Naive thymus-derived CD4-positive, alpha-beta T cell (primary cell): ENCODE measurements around the gene RPS3. TPM values are rescaled to one million over a fixed set of nuclear protein-coding genes. Genes with fewer than 3 reads are reported as not detected.

Experiments used
- ATAC-seq: fragments of 150-1000 bp; cut with Tn5 transposase; 2 replicates; pipeline ENCODE4 v1.10.0; 2021; ENCODE audit warnings: mild to moderate bottlenecking, moderate library complexity
- CTCF ChIA-PET: fragments of 350-600 bp; sonication (Branson Sonifier 250); formaldehyde crosslinking; loops from one replicate; lab custom pipeline; 2021; ENCODE audit warnings: antibody characterized with exemption; lab: Charles Lee
- POLR2A ChIA-PET: fragments of 350-600 bp; sonication (Branson Sonifier 250); formaldehyde crosslinking; loops from one replicate; lab custom pipeline; 2021; ENCODE audit warnings: antibody characterized with exemption, inconsistent platforms; lab: Charles Lee
- DNase-seq, 9 donors: peaks; one replicate each; pipeline versions ENCODE4 v3.0.0 to v3.0.0-alpha.2; 2020 to 2022; ENCODE audit warnings: mixed read lengths in 1 of 9
- H3K27ac ChIP-seq: one replicate; pipeline ENCODE4 v1.7.0; 2013; ENCODE audit warnings: mild to moderate bottlenecking, low read depth, low read length, moderate library complexity
- H3K27me3 ChIP-seq, 2 donors: one replicate each; pipeline ENCODE4 v1.7.0; 2013; ENCODE audit warnings: low read length in 2 of 2, mild to moderate bottlenecking in 2 of 2, moderate library complexity in 2 of 2; ENCODE audit not compliant: control insufficient read depth in 2 of 2, insufficient read depth in 2 of 2
- H3K36me3 ChIP-seq, 3 experiments: 1 replicate in 2 of 3; 2 replicates in 1 of 3; pipeline ENCODE4 v1.7.0; 2013; ENCODE audit warnings: low read length in 3 of 3, mild to moderate bottlenecking in 3 of 3, moderate library complexity in 1 of 3; ENCODE audit not compliant: insufficient read depth in 3 of 3, control insufficient read depth in 2 of 3
- H3K4me1 ChIP-seq, 2 donors: one replicate each; pipeline ENCODE4 v1.7.0; 2013; ENCODE audit warnings: low read length in 2 of 2, mild to moderate bottlenecking in 2 of 2, moderate library complexity in 1 of 2; ENCODE audit not compliant: control insufficient read depth in 2 of 2, insufficient read depth in 2 of 2
- H3K4me3 ChIP-seq: 2 replicates; pipeline ENCODE4 v1.7.0; 2013; ENCODE audit warnings: mild to moderate bottlenecking, low read length
- H3K9me3 ChIP-seq, 3 experiments: 1 replicate in 2 of 3; 2 replicates in 1 of 3; pipeline ENCODE4 v1.7.0; 2013; ENCODE audit warnings: low read length in 3 of 3; ENCODE audit not compliant: control insufficient read depth in 2 of 3
- H3K27ac Mint-ChIP-seq, 9 donors: one replicate each; pipeline ENCODE4 v1.8.0; 2020 to 2022; ENCODE audit warnings: mixed read lengths in 9 of 9, mild to moderate bottlenecking in 8 of 9, moderate library complexity in 5 of 9, inconsistent platforms in 2 of 9
- H3K27me3 Mint-ChIP-seq, 5 donors: one replicate each; pipeline ENCODE4 v1.8.0; 2021 to 2022; ENCODE audit warnings: mixed read lengths in 5 of 5, mild to moderate bottlenecking in 1 of 5
- H3K36me3 Mint-ChIP-seq, 5 donors: one replicate each; pipeline ENCODE4 v1.8.0; 2020 to 2022; ENCODE audit warnings: mixed read lengths in 5 of 5, mild to moderate bottlenecking in 3 of 5, inconsistent platforms in 1 of 5
- H3K4me1 Mint-ChIP-seq, 7 donors: one replicate each; pipeline ENCODE4 v1.8.0; 2020 to 2022; ENCODE audit warnings: mixed read lengths in 7 of 7, mild to moderate bottlenecking in 3 of 7, inconsistent platforms in 1 of 7
- H3K4me3 Mint-ChIP-seq, 10 donors: one replicate each; pipeline ENCODE4 v1.8.0; 2020 to 2022; ENCODE audit warnings: mild to moderate bottlenecking in 10 of 10, mixed read lengths in 10 of 10, moderate library complexity in 6 of 10, inconsistent platforms in 2 of 10
- H3K9me3 Mint-ChIP-seq, 11 donors: one replicate each; pipeline ENCODE4 v1.8.0; 2020 to 2022; ENCODE audit warnings: mixed read lengths in 11 of 11, mild to moderate bottlenecking in 4 of 11, inconsistent platforms in 1 of 11, moderate library complexity in 1 of 11
- intact Hi-C, 2 donors: fragments of 100-400 bp; cut with micrococcal nuclease; formaldehyde crosslinking; loops; one replicate each; pipeline ENCODE4 v1.15.1; 2023
- polyA plus RNA-seq, 2 donors: library from polyadenylated mRNA; unstranded; fragments of 300-500 nt; fragmentation: Illumina TruSeq; gene quantifications; one replicate each; pipeline ENCODE4 v1.2.3, GENCODE V29; 2021
- total RNA-seq, 6 experiments: library from RNA in 5 of 6; stranded (reverse) in 5 of 6; gene quantifications; 1 replicate in 5 of 6; 2 replicates in 1 of 6; pipeline ENCODE4 v1.2.3 and lab custom pipeline; 2021 to 2026

The RPS3 gene
- total RNA-seq: 1,000 to 10,000 TPM; 3,135 to 5,501 (median 5,089) TPM
- polyA plus RNA-seq: 1,000 to 10,000 TPM; 6,041 to 7,167 TPM
- total RNA-seq (lab: John Stamatoyannopoulos, UW): 1,491 reads per million, percentile 100 among the genes with 10 or more reads in this experiment

- Mint-ChIP-seq H3K4me3 (peak within 1 kb of the TSS; percentile 87 to 99 (median 94)), H3K27ac (peak within 1 kb of the TSS; percentile 94 to 99 (median 96)), H3K27me3 (peaks cover 0 to 11% (median 0%) of the 10 kb centered on the region in 5 donors), H3K4me1 (peaks cover 20 to 54% (median 48%) of the 10 kb centered on the region in 7 donors), H3K36me3 (peaks cover 0 to 40% (median 20%) of the 10 kb centered on the region in 5 donors), H3K9me3 (no peaks in the 10 kb centered on the region)
- peak within 1 kb of the TSS; percentile 86 for H3K27ac ChIP-seq
- ChIA-PET CTCF (interaction anchor here (0.5 to 1.1 kb wide), 7 partner anchors 15 to 256 kb away, joined by 3 to 4 read pairs (median 3); no protein-coding TSS in a partner anchor), POLR2A (interaction anchor here (0.8 to 2.6 kb wide), 10 partner anchors 8 to 137 kb away, joined by 3 to 22 read pairs (median 4); no protein-coding TSS in a partner anchor)
- intact Hi-C loops: loop anchor here (1.0 to 10.0 kb wide), 10 partner anchors 11 to 451 kb away; partner anchors contain the start of genes SPCS2 (in 2 of the 2), UVRAG (in 2 of the 2), XRRA1 (in 2 of the 2) and ARRB1 (in 1 of the 2)
- peak; percentile 96 for ATAC-seq
- H3K9me3 ChIP-seq: no peaks in the 10 kb centered on the region
- peak; percentile 81 to 91 (median 88) for DNase-seq
- H3K4me1 ChIP-seq: peaks cover 16 to 17% of the 10 kb centered on the region in 2 donors
- peak within 1 kb of the TSS; percentile 80 for H3K4me3 ChIP-seq
- H3K36me3 ChIP-seq: peaks cover 9 to 36% (median 28%) of the 10 kb centered on the region in 3 experiments
- no peaks in the 10 kb centered on the region for H3K27me3 ChIP-seq
Measured at GRCh38 chr11:75399344-75400145, at the start of gene RPS3. Gene RPS3, plus strand, starts transcription at chr11:75399518. Its CDS starts 30 bp downstream, at chr11:75399548.

DNA sequence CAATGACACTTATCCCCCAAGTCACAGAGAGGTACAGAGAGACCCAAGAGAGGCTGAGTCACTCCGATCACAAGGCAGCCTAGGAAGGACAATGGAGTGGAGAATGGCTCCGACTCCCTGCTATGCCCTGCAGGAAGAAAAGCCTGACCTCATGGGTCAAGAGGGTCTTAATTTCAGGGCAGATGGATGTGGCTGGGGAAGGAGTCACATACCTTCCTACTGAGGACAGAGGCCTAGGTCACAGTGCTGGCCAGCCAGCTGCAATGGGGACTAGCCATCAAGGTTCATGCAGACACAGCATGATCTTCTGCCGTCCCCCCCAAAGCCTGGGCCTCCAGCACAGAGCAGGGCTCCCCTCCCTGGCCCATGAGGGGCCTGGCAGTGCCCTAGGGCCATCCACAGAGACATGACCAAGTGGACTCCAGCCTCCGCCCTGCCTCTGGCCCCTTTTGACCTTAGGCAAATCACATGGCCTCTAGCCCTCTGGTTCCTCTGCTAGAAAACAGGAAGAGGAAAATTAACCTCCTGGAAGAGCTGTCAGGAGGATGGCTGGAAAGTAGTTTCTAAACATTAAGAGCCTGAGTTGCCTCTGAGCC lies 49.7 kb upstream of the RPS3 start:
- Mint-ChIP-seq H3K27me3 (no peaks in the 10 kb centered on the region), H3K27ac (peak overlapping the region; percentile 80 to 98 (median 93)), H3K36me3 (peaks cover 0 to 7% (median 0%) of the 10 kb centered on the region in 5 donors), H3K4me1 (peaks cover 75 to 86% (median 81%) of the 10 kb centered on the region in 7 donors), H3K4me3 (peak overlapping the region; percentile 70 to 97 (median 91)), H3K9me3 (peaks cover 0 to 4% (median 0%) of the 10 kb centered on the region in 11 donors)
- Histone ChIP-seq H3K27ac (peak overlapping the region; percentile 83), H3K36me3 (no peaks in the 10 kb centered on the region), H3K4me3 (no peak overlapping the region), H3K9me3 (no peaks in the 10 kb centered on the region), H3K27me3 (no peaks in the 10 kb centered on the region), H3K4me1 (peaks cover 9 to 67% of the 10 kb centered on the region in 2 donors)
- ChIA-PET CTCF (interaction anchor here (1.3 to 5.7 kb wide), 3 partner anchors 9 to 33 kb away, joined by 4 to 36 read pairs (median 33); no protein-coding TSS in a partner anchor), POLR2A (interaction anchor here (0.7 to 8.6 kb wide), 8 partner anchors 8 to 72 kb away, joined by 3 to 94 read pairs (median 10); no protein-coding TSS in a partner anchor)
- no peak for ATAC-seq
- DNase-seq: no peak
- intact Hi-C loops: loop anchor here (1.0 to 2.0 kb wide), 2 partner anchors 9 to 35 kb away; no protein-coding TSS in a partner anchor

DNA sequence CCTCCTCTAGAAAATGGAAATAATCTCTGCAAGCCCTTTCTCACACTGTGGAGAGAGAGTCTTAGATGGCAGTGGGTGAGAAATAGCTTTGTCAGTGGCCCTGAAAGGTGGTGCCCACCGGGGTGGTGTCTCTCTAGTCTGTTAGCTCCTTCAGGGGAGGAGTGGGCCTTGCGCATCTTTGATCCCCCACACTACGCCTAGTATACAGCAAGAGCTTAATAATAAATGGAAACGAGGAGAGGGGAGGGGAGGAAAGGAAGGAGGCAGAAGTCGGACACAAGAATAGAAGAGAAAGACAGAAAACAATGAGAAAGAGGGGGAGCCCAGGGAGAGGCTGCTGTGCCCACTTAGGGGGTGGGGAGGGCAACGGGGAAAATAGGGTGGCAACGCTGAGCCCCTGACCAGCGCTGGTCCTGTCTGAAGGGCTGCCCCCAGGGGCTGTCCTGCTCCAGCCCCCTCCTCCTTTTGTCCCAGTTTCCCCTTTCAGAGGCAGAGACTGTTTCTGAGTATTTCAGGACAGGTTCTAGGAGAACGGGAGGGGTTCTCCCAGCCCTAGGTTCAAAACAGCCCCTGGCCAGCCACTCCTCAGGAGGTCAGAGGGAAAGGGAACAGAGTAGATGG lies 49.1 kb upstream of the RPS3 start:
- no peaks in the 10 kb centered on the region for H3K27me3 Mint-ChIP-seq
- H3K27me3 ChIP-seq: no peaks in the 10 kb centered on the region
- peaks cover 71 to 84% (median 77%) of the 10 kb centered on the region in 7 donors for H3K4me1 Mint-ChIP-seq
- H3K36me3 ChIP-seq: no peaks in the 10 kb centered on the region
- H3K9me3 ChIP-seq: no peaks in the 10 kb centered on the region
- DNase-seq (no peak), ATAC-seq (no peak)
- H3K27ac Mint-ChIP-seq: peak overlapping the region; percentile 80 to 98 (median 93)
- peak overlapping the region; percentile 84 to 97 (median 92) for H3K4me3 Mint-ChIP-seq
- CTCF ChIA-PET: interaction anchor here (0.6 to 5.7 kb wide), 6 partner anchors 10 to 33 kb away, joined by 3 to 36 read pairs (median 5); no protein-coding TSS in a partner anchor
- H3K27ac ChIP-seq: peak overlapping the region; percentile 83
- H3K36me3 Mint-ChIP-seq: peaks cover 0 to 7% (median 0%) of the 10 kb centered on the region in 5 donors
- peak overlapping the region; percentile 72 for H3K4me3 ChIP-seq
- peaks cover 9 to 64% of the 10 kb centered on the region in 2 donors for H3K4me1 ChIP-seq
- POLR2A ChIA-PET: interaction anchor here (0.7 to 8.6 kb wide), 8 partner anchors 9 to 73 kb away, joined by 3 to 94 read pairs (median 10); no protein-coding TSS in a partner anchor
- intact Hi-C loops: loop anchor here (1.0 to 2.0 kb wide), 2 partner anchors 10 to 35 kb away; no protein-coding TSS in a partner anchor
- H3K9me3 Mint-ChIP-seq: peaks cover 0 to 4% (median 0%) of the 10 kb centered on the region in 11 donors

DNA sequence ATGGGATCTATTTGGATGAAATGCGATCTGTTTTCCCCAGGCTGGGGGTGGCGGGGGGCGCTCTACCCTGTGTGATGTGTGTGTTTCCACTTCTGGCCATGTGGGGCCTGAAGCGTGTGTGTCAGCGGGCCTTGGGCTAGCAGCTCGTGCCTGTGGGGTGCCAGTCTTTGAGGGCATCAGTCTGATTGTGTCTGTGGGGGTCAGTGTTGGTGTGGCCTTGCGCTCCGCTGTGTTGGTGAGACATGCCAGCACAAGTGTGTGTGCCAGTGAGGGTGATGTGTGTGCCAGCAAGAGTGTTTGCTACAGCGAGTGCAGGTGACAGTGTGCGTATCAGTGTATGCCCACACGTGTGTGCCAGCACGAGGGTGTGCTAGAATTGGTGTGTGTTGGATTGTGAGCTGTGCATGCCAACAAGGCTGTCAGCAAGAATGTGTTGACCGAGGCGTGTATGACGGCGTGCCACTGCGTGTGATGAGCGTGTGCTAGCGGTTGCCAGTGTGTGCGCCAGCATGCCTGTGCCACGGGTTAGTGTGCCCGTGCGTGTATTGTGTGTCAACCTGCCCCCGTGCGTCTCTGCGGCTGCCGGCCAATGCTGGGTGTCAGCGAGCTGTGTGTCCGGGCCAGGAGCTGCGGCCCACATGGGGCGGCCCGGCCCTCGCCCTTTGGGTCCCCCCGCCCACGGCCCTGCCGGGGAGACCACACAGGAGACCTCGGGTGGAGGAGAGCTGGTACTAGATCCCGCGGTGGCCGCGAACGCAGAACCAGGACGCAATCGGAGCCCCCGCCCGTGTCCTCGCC lies 48.4 kb upstream of the RPS3 start:
- Mint-ChIP-seq H3K36me3 (peaks cover 0 to 7% (median 0%) of the 10 kb centered on the region in 5 donors), H3K9me3 (peaks cover 0 to 4% (median 0%) of the 10 kb centered on the region in 11 donors), H3K27me3 (no peaks in the 10 kb centered on the region), H3K27ac (peak overlapping the region; percentile 80 to 98 (median 93)), H3K4me3 (peak overlapping the region; percentile 84 to 97 (median 92)), H3K4me1 (peaks cover 70 to 84% (median 75%) of the 10 kb centered on the region in 7 donors)
- H3K4me1 ChIP-seq: peaks cover 9 to 56% of the 10 kb centered on the region in 2 donors
- H3K27me3 ChIP-seq: no peaks in the 10 kb centered on the region
- H3K36me3 ChIP-seq: no peaks in the 10 kb centered on the region
- H3K9me3 ChIP-seq: no peaks in the 10 kb centered on the region
- ChIA-PET POLR2A (interaction anchor here (0.8 to 8.6 kb wide), 8 partner anchors 10 to 74 kb away, joined by 3 to 94 read pairs (median 12); no protein-coding TSS in a partner anchor), CTCF (interaction anchor here (0.6 to 5.7 kb wide), 6 partner anchors 10 to 37 kb away, joined by 3 to 36 read pairs (median 5); no protein-coding TSS in a partner anchor)
- intact Hi-C loops: loop anchor here (1.0 to 2.0 kb wide), 4 partner anchors 11 to 48 kb away; partner anchors contain the start of gene RPS3 (in 1 of the 2)
- peak; percentile 47 for ATAC-seq
- H3K4me3 ChIP-seq: peak overlapping the region; percentile 72
- H3K27ac ChIP-seq: peak overlapping the region; percentile 83
- peak in 8 of 9 donors; percentile 34 to 55 (median 52) for DNase-seq

- H3K27ac Mint-ChIP-seq: peak within 1 kb of the TSS; percentile 80 to 98 (median 96)
- POLR2A ChIA-PET: interaction anchor here (0.8 to 8.6 kb wide), 7 partner anchors 10 to 74 kb away, joined by 3 to 94 read pairs (median 16); no protein-coding TSS in a partner anchor
Measured at GRCh38 chr11:75351541-75351790, 47.9 kb upstream of the RPS3 start, which contains the start of gene ARRB1. Gene ARRB1, minus strand, starts transcription at chr11:75351661. Its CDS starts 54 bp downstream, at chr11:75351607.

More at GRCh38 chr11:75351541-75351790, 47.9 kb upstream of the RPS3 start, which contains the start of gene ARRB1:
- peaks cover 66 to 83% (median 73%) of the 10 kb centered on the region in 7 donors for H3K4me1 Mint-ChIP-seq
- no peaks in the 10 kb centered on the region for H3K9me3 ChIP-seq
- H3K27ac ChIP-seq: peak within 1 kb of the TSS; percentile 83
- peaks cover 0 to 4% (median 0%) of the 10 kb centered on the region in 11 donors for H3K9me3 Mint-ChIP-seq
- peaks cover 0 to 8% (median 0%) of the 10 kb centered on the region in 5 donors for H3K36me3 Mint-ChIP-seq
- ATAC-seq (no peak), DNase-seq (peak in 1 of 9 donors; percentile 71)
- peak within 1 kb of the TSS; percentile 87 for H3K4me3 ChIP-seq
- intact Hi-C loops: loop anchor here (1.0 to 2.0 kb wide), 3 partner anchors 22 to 48 kb away; partner anchors contain the start of gene RPS3 (in 1 of the 2)
- no peaks in the 10 kb centered on the region for H3K27me3 ChIP-seq
- no peaks in the 10 kb centered on the region for H3K27me3 Mint-ChIP-seq
- H3K36me3 ChIP-seq: no peaks in the 10 kb centered on the region
- peaks cover 9 to 56% of the 10 kb centered on the region in 2 donors for H3K4me1 ChIP-seq
- H3K4me3 Mint-ChIP-seq: peak within 1 kb of the TSS; percentile 84 to 97 (median 94)
- CTCF ChIA-PET: interaction anchor here (1.2 to 5.7 kb wide), 4 partner anchors 11 to 36 kb away, joined by 4 to 36 read pairs (median 19); no protein-coding TSS in a partner anchor
